K562 (cell line): ENCODE data around the gene PIK3C2B. TPM values are rescaled to one million over a fixed set of nuclear protein-coding genes. Genes with fewer than 3 reads are reported as not detected.

Source experiments
- ATF1 ChIP-seq, 2 experiments: fragments of 450-650 bp in 1 of 2; IDR thresholded peaks; 2 replicates each; pipeline ENCODE4 v1.6.1; 2016; ENCODE audit warnings: missing compliant biosample characterization in 1 of 2, missing genetic modification characterization in 1 of 2
- ELF2 ChIP-seq: fragments of 250-450 bp; sonication (Bioruptor Pico); IDR thresholded peaks from 2 replicates; pipeline ENCODE4 v1.5.0; 2021; ENCODE audit warnings: mild to moderate bottlenecking
- ESRRB ChIP-seq: fragments of 250-450 bp; sonication (Bioruptor Pico); IDR thresholded peaks from 2 replicates; pipeline ENCODE4 v1.5.0; 2020; ENCODE audit warnings: mild to moderate bottlenecking, moderate library complexity, borderline replicate concordance
- GTF2F1 ChIP-seq: IDR thresholded peaks from 2 replicates; pipeline ENCODE4 v1.6.1; 2011; ENCODE audit warnings: low read depth, low read length, improper control_type of control experiment
- HNRNPL ChIP-seq: fragments of 200-400 bp; formaldehyde crosslinking; IDR thresholded peaks from 2 replicates; pipeline ENCODE4 v1.6.1; 2017; ENCODE audit warnings: low read depth, mild to moderate bottlenecking, low read length
- PHF20 ChIP-seq: fragments of 450-650 bp; IDR thresholded peaks from 2 replicates; pipeline ENCODE4 v1.6.1; 2018; ENCODE audit not compliant: partially characterized antibody
- PHF21A ChIP-seq: fragments of 450-650 bp; IDR thresholded peaks from 2 replicates; pipeline ENCODE4 v1.6.1; 2017; ENCODE audit warnings: low read depth, borderline replicate concordance
- SMARCB1 ChIP-seq: IDR thresholded peaks from 2 replicates; pipeline ENCODE4 v1.6.1; 2011; ENCODE audit warnings: improper control_type of control experiment, low read depth; ENCODE audit not compliant: insufficient read length
- SUPT5H ChIP-seq: fragments of 450-650 bp; IDR thresholded peaks from 2 replicates; pipeline ENCODE4 v1.6.1; 2016
- ZKSCAN8 ChIP-seq: fragments of 200-800 bp; sonication (Bioruptor generic); IDR thresholded peaks from 2 replicates; pipeline ENCODE4 v1.6.1; 2016; ENCODE audit warnings: missing genetic modification characterization, missing compliant biosample characterization
- ZNF197 ChIP-seq: fragments of 200-800 bp; sonication (Bioruptor generic); IDR thresholded peaks from 2 replicates; pipeline ENCODE4 v1.6.1; 2016; ENCODE audit warnings: low read depth, missing genetic modification characterization, missing compliant biosample characterization
- ZNF3 ChIP-seq: fragments of 250-450 bp; sonication (Bioruptor Pico); IDR thresholded peaks from 2 replicates; pipeline ENCODE4 v1.5.0; 2021; ENCODE audit warnings: mild to moderate bottlenecking, moderate library complexity
- ZNF436 ChIP-seq: fragments of 250-450, 450-650 bp; sonication (Bioruptor Pico); formaldehyde crosslinking; IDR thresholded peaks from 2 replicates; pipeline ENCODE4 v1.7.0; 2020; ENCODE audit warnings: mild to moderate bottlenecking
- ZNF445 ChIP-seq: fragments of 250-450 bp; sonication (Bioruptor Pico); IDR thresholded peaks from 2 replicates; pipeline ENCODE4 v1.4.0; 2020; ENCODE audit warnings: low read depth, mild to moderate bottlenecking, moderate library complexity
- ZNF644 ChIP-seq: fragments of 200-800 bp; sonication (Bioruptor generic); IDR thresholded peaks from 2 replicates; pipeline ENCODE4 v1.6.1; 2016; ENCODE audit warnings: low read depth, missing genetic modification characterization, missing compliant biosample characterization
- ZNF668 ChIP-seq: fragments of 250-450 bp; sonication (Bioruptor Pico); IDR thresholded peaks from 2 replicates; pipeline ENCODE4 v1.8.0; 2022; ENCODE audit warnings: mild to moderate bottlenecking, inconsistent platforms
- ZNF717 ChIP-seq: fragments of 250-450 bp; sonication (Bioruptor Pico); IDR thresholded peaks from 2 replicates; pipeline ENCODE4 v1.5.0; 2021
- ZNF764 ChIP-seq: fragments of 250-450 bp; sonication (Bioruptor Pico); IDR thresholded peaks from 2 replicates; pipeline ENCODE4 v1.4.0; 2020; ENCODE audit warnings: low read depth, mild to moderate bottlenecking, moderate library complexity
- ZNF79 ChIP-seq: fragments of 250-450 bp; sonication (Bioruptor Pico); IDR thresholded peaks from 2 replicates; pipeline ENCODE4 v1.4.0; 2020; ENCODE audit warnings: low read depth, mild to moderate bottlenecking, moderate library complexity
- polyA plus RNA-seq, 8 experiments: library from polyadenylated mRNA; depleted of rRNA in 4 of 8; stranded (reverse) in 5 of 8; unstranded in 3 of 8; fragments of >200 nt; fragmentation: Nextera tagmentation in 2 of 8; fragmentation: Illumina TruSeq in 1 of 8; extraction: Ambion mirVana in 2 of 8; extraction: Trizol in 1 of 8; gene quantifications; 2 replicates each; pipeline versions ENCODE4 v1.2.1 to v1.2.3, GENCODE V29; 2011 to 2014; ENCODE audit warnings: inconsistent platforms in 1 of 8, missing spikeins in 1 of 8
- total RNA-seq, 7 experiments: library from RNA; depleted of rRNA in 6 of 7; stranded (reverse); fragments of >200 nt in 6 of 7; fragmentation: Illumina TruSeq in 2 of 7; extraction: Trizol in 2 of 7; gene quantifications; 2 replicates each; pipeline versions ENCODE4 v1.2.1 to v1.2.3, GENCODE V29; 2011 to 2021; ENCODE audit warnings: low replicate concordance in 1 of 7
- TF ChIP-seq, protein P1 (sequence below): sonication (generic); formaldehyde crosslinking; IDR thresholded peaks from 2 replicates; pipeline ENCODE4 v1.8.0; 2022; ENCODE audit warnings: missing genetic modification reagents, mild to moderate bottlenecking, borderline replicate concordance
- TF ChIP-seq, protein P2 (sequence below): sonication (generic); formaldehyde crosslinking; IDR thresholded peaks from 2 replicates; pipeline ENCODE4 v1.8.0; 2022; ENCODE audit warnings: mild to moderate bottlenecking, missing genetic modification reagents
- TF ChIP-seq, protein P3 (sequence below): sonication (generic); formaldehyde crosslinking; IDR thresholded peaks from 2 replicates; pipeline ENCODE4 v1.8.0; 2022; ENCODE audit warnings: missing genetic modification reagents, mild to moderate bottlenecking, moderate library complexity, borderline replicate concordance
- TF ChIP-seq, protein P4 (sequence below): fragments of 450-650 bp; IDR thresholded peaks from 2 replicates; pipeline ENCODE4 v1.6.1; 2016; ENCODE audit warnings: mild to moderate bottlenecking

Gene PIK3C2B
- total and polyA plus RNA-seq, 9 of the 15 experiments (the other 6 are each of a cell fraction or from before 2014, with no cell fraction given), result 0.10 to 2.9 (median 0.72) TPM

DNA sequence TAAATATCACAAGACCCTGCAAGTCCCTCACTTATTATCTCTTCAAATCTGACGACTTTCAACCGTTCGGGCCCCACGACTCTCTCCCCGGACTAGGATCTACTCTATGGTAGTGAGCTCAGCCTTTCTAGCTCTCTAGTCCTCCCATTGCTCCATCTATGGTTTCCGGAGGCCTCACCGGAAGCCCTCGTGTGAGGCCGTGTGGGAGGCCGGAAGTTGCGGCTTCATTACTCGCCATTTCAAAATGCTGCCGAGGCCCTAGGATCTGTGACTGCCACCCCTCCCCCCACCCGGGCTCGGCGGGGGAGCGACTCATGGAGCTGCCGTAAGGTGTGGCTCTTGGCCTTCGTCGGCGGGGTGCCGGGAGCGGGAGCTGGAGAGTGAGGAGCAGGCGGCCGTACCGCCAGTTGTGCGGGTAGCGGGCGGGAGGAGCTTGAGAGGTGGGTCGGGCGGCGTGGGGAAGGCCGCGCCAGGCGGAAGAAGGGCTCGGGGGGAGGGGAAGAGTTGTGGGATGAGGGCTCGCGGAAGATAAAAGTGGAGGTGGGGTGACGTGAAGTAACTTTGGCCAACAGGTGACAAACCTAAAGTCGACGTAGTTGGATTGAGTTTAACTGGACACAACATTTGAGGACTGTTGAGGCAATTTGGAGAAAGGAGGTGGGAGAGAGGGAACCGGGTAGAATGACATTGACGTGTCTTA, 21.7 kb upstream of the PIK3C2B start, which contains the start of gene MDM4 (continued):
- TF ChIP-seq, protein P1, sequence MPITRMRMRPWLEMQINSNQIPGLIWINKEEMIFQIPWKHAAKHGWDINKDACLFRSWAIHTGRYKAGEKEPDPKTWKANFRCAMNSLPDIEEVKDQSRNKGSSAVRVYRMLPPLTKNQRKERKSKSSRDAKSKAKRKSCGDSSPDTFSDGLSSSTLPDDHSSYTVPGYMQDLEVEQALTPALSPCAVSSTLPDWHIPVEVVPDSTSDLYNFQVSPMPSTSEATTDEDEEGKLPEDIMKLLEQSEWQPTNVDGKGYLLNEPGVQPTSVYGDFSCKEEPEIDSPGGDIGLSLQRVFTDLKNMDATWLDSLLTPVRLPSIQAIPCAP (CRISPR knock-in tag), result 0 out of 2 replicates have a peak, but pooled peaks have one; percentile 71
- TF ChIP-seq ZNF445 (CRISPR knock-in tag) (no peak), ZNF644 (tag) (no peak), ZKSCAN8 (CRISPR knock-in tag) (no peak), PHF20 (peak; percentile 98), SMARCB1 (no peak), SUPT5H (peak; percentile 97), ZNF717 (CRISPR knock-in tag) (no peak), ELF2 (CRISPR knock-in tag) (peak; percentile 84), ZNF79 (no peak), GTF2F1 (peak; percentile 82), ZNF668 (no peak), ZNF436 (CRISPR knock-in tag) (no peak), PHF21A (peak; percentile 59; the same call in 1 of the 2 replicates), ZNF197 (CRISPR knock-in tag) (0 out of 2 replicates have a peak, but pooled peaks have one; percentile 21), HNRNPL (no peak), ESRRB (CRISPR knock-in tag) (no peak), ATF1 (CRISPR knock-in tag; IDR thresholded peaks at IDR 0.05) (no peak), ATF1 (tag; IDR thresholded peaks at IDR 0.05) (peak; percentile 94), ZNF3 (no peak), ZNF764 (no peak)
- TF ChIP-seq, protein P2, sequence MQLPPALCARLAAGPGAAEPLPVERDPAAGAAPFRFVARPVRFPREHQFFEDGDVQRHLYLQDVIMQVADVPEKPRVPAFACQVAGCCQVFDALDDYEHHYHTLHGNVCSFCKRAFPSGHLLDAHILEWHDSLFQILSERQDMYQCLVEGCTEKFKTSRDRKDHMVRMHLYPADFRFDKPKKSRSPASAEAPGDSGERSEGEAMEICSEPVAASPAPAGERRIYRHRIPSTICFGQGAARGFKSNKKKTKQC (CRISPR knock-in tag), result peak; percentile 94
- TF ChIP-seq, protein P3, sequence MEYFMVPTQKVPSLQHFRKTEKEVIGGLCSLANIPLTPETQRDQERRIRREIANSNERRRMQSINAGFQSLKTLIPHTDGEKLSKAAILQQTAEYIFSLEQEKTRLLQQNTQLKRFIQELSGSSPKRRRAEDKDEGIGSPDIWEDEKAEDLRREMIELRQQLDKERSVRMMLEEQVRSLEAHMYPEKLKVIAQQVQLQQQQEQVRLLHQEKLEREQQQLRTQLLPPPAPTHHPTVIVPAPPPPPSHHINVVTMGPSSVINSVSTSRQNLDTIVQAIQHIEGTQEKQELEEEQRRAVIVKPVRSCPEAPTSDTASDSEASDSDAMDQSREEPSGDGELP (CRISPR knock-in tag), result peak; percentile 94
- TF ChIP-seq, protein P4, sequence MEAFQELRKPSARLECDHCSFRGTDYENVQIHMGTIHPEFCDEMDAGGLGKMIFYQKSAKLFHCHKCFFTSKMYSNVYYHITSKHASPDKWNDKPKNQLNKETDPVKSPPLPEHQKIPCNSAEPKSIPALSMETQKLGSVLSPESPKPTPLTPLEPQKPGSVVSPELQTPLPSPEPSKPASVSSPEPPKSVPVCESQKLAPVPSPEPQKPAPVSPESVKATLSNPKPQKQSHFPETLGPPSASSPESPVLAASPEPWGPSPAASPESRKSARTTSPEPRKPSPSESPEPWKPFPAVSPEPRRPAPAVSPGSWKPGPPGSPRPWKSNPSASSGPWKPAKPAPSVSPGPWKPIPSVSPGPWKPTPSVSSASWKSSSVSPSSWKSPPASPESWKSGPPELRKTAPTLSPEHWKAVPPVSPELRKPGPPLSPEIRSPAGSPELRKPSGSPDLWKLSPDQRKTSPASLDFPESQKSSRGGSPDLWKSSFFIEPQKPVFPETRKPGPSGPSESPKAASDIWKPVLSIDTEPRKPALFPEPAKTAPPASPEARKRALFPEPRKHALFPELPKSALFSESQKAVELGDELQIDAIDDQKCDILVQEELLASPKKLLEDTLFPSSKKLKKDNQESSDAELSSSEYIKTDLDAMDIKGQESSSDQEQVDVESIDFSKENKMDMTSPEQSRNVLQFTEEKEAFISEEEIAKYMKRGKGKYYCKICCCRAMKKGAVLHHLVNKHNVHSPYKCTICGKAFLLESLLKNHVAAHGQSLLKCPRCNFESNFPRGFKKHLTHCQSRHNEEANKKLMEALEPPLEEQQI, result peak; percentile 71; the same call in 1 of the 2 replicates
